Muscle of arm (tissue), 12 donors: ENCODE results near the gene EXOC8. TPM values are rescaled to one million over a fixed set of nuclear protein-coding genes. Genes with fewer than 3 reads are reported as not detected.
"Not testable (repeated sequence)": the region's sequence is repeated elsewhere in the genome, so short reads cannot be mapped to it uniquely, and the experiment has no call there.

Experiments
- DNase-seq: peaks from one replicate; pipeline ENCODE4 v3.0.0-alpha.2; 2013
- polyA plus RNA-seq, 12 donors: library from polyadenylated mRNA; unstranded; fragments of 120-200 nt; gene quantifications; one replicate each; pipeline ENCODE4 v1.2.1, GENCODE V29; 2013; ENCODE audit not compliant: insufficient read length in 12 of 12

EXOC8 gene
- polyA plus RNA-seq, 12 donors, result 6.8 to 8.6 (median 7.8) TPM; not detected in 1

DNA sequence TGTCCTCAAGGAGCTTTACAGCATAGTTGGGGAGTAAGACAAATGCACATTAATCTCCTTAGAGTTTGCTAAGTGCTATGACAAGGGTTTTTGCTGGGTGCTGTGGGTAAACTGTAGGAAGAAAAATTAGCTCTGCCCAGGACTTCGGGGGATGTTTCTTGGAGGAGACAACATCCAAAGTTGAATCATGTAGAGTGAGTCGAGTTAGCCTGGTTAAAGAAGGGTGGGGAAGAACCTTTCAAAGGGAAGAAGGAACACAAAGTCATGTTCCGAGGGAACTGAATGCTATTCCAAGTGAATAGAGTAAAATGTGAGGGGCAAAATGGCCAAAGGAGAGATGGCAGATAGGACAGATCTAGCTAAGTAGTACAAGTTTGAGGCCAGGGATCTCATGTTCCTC lies 17.5 kb upstream of the EXOC8 start:
- no peak for DNase-seq

DNA sequence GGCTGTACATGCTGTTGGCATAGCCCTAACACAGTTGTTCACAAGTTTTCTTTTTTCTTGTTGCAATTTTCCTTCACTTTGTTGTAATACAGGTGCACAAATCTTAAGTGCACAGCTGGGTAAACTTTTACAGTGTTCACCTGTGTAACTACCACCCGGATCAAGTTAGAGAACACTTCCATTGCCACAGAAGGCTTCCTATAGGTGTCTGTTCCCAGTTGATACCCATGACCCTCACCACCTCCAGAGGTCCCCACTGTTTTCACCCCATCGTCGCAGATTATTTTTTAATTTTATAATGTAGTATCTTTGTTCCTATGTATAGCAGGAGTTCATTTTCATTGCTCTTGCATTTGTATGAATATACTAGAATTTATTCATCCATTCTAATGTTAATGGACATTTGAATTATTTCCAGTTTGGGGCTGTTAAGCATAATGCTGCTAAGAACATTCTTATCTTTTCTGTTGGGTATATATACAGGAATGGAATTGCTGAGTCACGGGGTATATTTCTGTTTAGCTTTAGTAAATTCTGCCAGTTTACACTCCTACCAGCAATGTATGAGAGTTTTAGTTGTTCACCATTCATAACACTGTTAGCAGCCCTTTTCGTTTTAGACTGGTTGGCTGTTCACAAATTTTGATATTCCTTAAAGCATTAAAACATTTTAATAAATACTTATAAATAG lies 16.8 kb upstream of the EXOC8 start:
- no peak for DNase-seq

- no peak for DNase-seq
Measured at GRCh38 chr1:231353086-231353485, 15.4 kb upstream of the EXOC8 start.

- DNase-seq, result no peak
Measured at GRCh38 chr1:231351816-231352215, 14.2 kb upstream of the EXOC8 start.

DNA sequence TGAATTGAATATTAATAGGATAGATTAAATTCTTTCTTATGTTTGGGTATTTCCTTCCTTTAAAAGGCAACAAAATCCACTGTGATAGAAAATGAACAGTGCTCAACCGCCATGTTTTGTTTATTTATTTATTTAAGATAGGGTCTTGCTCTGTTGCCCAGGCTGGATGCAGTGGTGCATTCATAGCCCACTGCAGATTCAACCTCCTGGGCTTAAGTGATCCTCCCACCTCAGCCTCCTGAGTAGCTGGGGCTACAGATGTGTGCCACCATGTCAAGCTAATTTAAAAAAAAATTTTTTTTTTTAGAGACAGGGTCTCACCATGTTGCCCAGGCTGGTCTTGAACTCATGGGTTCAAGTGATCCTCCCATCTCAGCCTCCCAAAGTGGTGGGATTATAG lies 11.2 kb upstream of the EXOC8 start:
- DNase-seq, result not testable (repeated sequence)

DNA sequence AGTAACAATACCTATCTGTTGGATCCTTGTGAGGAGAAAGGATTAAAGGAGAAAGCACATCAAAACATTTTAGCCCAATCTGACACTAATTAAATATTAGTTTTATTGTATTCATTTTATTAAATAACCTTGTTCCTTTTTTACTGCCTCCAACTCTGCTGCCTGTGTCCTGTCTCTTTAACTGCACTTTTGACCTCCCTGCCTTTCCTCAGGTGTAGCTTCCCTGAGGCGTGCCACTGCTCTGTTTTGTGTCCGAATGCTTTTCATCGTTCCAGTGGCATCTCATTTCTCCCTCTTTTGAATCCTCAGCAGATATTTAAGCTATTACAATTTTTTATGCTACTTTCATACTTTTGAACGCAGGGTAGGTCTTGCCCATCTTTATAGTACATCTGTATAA lies 10.8 kb upstream of the EXOC8 start:
- no peak for DNase-seq

GRCh38 chr1:231347961-231348360 lies 10.3 kb upstream of the EXOC8 start:
- no peak for DNase-seq

GRCh38 chr1:231340328-231341013 lies 2.8 kb upstream of the EXOC8 start:
- no peak for DNase-seq

GRCh38 chr1:231338270-231339128 lies 847 bp upstream of the EXOC8 start, which contains the start of gene SPRTN:
Gene SPRTN (plus strand): TSS chr1:231338293. CDS start chr1:231338384, 91 bp downstream.
- DNase-seq, result peak; percentile 15

GRCh38 chr1:231337043-231337471 lies 595 bp downstream of the EXOC8 start:
- DNase-seq, result no peak

DNA sequence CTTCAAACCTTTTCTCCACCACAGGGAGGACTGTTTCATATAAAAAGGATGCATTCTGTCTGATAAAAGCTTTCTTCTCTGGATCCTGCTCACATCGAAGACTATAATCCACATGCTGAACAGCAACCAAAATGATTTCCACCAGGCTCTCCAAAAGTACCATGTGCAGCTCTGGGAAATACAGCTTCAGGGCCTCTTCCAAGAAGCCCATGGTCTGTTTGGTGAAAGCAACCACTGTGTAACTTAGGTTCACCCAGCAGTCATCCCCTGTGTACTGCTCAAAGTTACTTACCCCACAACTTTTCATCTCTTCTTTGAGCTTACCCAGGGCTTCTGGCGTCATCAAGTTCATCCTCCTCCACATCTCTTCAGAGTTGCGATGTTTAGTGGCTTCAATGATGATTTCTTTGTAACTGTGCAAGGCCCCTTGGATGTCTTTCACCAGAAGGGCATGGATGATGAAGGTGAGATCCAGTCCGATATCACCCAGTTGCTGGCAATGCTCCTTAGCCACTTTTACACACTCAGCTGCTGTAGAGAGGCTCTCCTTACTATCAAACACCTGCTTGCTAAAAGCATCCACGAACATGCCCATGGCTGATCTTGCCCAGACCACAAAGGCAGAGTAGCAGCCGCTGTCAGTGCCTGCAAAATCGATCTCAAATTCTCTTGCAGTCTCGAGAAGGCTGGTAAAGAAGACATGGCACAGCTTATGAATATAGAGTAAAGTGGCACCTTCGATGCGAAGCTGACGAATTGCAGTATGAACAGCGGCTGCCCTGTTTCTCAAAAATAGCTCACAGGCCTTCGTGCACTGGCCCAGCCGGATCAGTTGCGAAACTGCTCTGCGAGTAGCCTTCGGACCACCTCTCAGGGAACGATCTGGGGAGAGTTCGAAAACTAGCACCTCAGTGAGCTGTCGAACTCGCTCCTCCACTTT lies 1.7 kb downstream of the EXOC8 start:
- no peak for DNase-seq

DNA sequence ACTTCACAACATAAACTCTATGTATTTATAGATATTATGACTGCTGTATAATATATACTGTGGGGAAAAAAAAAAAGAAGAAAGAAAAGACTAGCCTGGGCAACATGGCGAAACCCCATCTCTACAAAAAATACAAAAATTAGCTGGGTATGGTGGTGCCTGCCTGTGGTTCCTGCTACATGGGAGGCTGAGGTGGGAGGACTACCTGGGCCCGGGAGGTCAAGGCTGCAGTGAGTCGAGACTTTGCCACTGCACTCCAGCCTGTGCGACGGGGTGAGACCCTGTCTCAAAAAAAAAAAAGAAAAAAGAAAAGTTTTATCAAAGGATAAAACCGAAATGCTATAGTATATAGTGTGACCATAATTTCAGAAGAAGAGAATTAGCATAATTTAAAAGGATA lies 2.7 kb downstream of the EXOC8 start:
- DNase-seq, result no peak

DNA sequence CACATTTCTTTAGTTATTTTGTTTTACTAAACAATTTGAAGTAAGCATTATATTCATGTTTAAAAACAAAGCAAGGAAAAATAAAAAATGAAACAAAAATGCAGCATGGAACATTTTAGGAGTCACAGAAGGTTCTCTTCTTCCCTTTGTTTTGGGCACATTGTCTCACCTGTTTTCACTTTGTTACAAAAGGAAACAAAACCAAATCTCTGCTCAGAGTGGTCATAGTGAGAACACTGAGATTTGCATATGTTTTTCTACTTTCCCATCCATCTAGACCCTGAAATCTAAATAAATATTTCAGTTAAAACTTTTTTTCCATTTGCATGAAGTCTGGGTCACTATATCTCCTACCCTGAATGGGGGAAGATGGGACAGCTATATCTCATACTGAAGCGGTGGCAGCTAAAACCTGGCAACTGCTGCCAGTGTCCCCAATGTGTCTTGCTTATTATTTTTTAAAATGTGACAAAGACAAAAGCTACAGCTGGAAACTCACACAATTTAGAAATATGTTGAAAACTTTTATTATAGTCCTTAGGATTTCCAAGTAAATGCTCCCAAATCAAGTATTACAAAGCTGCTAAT lies 3.5 kb downstream of the EXOC8 start:
- no peak for DNase-seq

DNA sequence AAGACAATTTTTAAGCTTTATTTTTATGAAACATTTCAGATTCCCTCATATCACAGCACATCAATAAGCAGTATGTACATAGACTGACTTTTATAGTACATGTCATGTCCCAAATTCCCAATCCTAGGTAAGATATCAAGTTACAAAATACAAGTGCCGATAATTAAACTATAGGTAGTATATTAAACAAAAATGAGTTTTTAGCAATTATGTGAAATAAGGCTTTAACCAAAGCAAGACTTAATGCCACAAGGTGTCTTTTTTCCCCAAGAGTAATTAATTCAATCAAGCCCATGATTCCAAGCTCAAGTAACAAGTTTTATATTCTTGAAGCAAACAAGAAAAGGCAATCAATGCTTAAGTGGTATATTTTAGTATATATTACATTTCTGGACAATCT lies 4.9 kb downstream of the EXOC8 start:
- DNase-seq, result no peak

DNA sequence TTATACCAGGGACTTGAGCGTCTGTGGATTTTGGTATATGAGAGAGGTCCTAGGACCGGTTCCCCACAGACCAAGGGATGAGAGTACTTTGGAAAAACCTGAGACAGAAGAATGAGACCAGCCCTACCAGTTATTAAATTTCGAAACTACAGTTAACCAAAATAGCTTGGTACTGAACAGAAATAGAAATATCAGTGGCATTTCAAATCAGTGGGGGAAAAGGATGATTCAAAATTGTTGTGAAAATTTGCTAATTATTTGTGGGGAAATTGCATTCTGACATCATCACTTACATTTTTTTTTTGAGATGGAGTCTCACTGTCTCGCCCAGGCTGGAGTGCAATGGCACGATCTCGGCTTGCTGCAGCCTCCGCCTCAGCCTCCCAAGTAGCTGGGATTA lies 8.2 kb downstream of the EXOC8 start:
- no peak for DNase-seq

DNA sequence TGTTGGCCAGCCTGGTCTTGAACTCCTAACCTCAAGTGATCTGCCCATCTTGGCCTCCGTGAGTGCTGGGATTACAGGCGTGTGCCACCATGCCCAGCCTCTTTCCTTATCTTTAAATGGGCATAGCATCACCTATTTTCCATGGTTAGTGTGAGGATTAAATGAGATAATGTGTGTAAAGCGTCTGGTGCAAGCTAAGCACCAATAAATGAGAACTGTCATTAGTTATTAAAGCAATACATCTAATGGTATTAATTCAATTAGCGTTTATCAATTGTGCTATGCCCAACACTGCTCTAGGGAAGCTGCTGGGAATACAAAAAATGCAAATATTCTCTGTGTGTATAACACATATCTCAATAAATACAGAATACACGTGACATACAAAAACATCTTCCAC lies 10.0 kb downstream of the EXOC8 start:
- DNase-seq, result no peak

- DNase-seq, result no peak
Measured at GRCh38 chr1:231326248-231326647, 11.4 kb downstream of the EXOC8 start.

GRCh38 chr1:231324660-231325059 lies 13.0 kb downstream of the EXOC8 start:
- no peak for DNase-seq

- no peak for DNase-seq
Measured at GRCh38 chr1:231322880-231323530, 14.6 kb downstream of the EXOC8 start.

DNA sequence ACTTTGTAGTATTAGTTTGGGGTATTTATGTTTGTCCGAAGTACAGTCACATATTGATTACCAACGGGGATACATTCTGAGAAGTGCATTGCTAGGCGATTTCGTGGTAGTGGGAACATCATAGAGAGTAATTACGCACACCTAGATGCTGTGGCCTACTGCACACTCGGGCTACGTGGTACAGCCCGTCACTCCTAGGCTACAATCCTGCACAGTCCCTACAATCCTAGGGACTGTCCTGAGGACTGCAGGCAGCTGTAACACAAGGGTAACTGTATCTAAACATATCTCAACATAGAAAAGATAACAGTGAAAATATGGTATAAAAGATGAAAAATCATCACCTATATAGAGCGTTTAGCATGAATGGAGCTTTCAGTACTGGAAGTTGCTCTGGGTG lies 18.6 kb downstream of the EXOC8 start:
- DNase-seq, result no peak
